ENCODE data around the gene CRAT.
"Not testable (repeated sequence)": the region's sequence is repeated elsewhere in the genome, so short reads cannot be mapped to it uniquely, and the experiment has no call there.

CRAT gene

DNA sequence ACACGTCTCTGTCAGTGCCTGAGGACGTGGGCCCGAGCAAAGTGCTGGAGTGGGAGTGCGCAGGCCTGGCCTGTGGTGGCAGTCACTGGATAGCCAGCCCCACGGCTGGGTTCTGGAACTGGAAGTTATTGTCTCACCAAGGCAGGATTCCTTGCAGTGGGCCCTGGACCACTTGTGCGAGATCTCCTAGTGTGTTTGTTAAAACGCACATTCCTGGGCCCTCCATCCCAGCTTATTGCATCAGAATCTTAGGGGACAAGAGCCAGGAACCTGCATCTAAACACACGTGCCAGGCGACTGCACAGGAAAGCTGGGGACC lies 27.5 kb upstream of the CRAT start:
- DNase-seq: no peak

GRCh38 chr9:129137292-129138143 lies 26.9 kb upstream of the CRAT start:
- no peak for DNase-seq

DNA sequence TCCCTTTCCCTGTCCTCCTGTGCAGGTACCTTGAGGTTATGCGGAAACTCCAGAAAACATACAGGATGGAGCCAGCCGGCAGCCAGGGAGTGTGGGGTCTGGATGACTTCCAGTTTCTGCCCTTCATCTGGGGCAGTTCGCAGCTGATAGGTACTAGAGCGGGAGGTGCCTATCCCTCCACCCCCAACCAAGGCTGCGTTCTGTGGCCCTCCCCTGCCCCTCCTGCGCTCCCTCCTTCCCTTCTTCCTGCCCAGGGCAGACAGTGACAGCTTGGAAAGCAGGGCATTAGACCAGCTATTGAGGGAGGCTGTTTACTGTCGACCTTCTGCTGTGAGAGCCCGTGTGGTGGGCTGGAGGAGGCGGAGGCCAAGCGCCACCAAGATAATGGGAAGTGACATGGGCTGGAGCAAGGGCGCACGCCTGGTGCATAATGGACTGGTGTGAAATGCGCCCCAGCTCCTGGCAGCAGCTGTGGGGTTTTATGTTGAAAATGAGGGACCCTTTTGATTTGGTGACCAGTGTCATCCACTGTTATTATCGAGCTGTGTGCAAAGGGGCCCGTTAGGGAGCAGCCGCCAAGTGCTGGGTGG lies 25.9 kb upstream of the CRAT start:
- no peak for DNase-seq

- no peak for DNase-seq
These were observed 24.9 kb upstream of the CRAT start for GRCh38 chr9:129135476-129135875.

DNA sequence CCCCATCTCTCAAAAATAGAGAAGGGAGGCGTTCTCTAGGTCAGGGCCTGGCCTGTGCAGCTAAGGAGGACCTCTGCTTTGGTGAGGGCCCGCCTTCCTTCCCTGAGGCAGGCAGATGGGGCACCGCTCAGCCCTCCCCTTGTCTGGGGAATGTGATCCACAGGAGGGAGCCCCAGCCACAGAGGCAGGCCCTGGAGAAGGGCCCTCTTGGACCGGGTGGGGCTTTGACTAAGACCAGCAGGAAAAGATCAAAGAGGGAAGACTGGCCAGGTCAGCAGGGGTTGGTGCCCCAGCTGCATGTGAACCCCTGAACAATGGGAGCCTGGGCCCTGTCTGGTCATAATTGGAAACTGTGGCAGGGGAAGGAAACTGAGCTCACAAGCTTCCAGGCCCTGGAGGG lies 22.5 kb upstream of the CRAT start:
- DNase-seq: no peak

DNA sequence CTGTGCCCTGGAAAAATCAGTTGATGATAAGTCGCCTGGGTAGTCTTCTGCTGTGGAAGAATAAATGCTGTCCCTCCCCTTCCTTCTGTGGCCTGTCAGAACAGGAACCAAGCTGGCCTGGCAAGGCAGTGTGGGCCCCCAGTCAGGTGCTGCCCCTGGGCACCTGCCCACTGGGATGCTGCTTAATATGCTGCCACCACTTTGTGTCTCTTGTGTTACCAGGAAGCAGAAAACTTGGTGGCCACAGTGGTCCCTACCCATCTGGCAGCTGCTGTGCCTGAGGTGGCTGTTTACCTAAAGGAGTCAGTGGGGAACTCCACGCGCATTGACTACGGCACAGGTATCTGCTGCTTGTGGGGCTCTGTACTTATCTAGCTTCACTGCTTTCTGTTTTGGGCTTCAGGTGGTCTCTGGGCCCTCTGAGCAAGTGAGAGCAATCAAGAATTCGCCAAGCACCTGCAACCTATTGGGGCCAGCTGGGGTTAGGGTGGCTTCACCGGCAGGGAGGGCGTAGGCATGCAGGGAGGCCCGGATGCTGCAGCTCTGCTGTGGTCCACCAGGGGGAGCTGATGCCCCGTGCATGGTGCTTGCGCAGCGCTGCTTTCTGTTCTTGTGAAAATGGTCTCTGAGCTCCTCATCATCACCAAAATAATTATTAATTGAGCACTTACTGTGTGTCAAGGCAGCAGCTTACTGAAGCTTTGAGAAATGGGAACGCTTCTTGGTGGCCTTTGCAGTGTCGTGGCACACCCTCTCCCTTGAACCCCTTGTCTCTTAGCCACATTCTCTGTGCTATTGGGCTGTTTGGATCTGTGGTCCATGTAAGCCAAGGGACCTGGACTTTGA lies 20.9 kb upstream of the CRAT start:
- DNase-seq: peak; percentile 78

- DNase-seq: no peak
These were observed 20.2 kb upstream of the CRAT start for GRCh38 chr9:129130791-129131190.

- DNase-seq: not testable (repeated sequence)
These were observed 19.7 kb upstream of the CRAT start for GRCh38 chr9:129130271-129130670.

GRCh38 chr9:129128689-129129088 lies 18.1 kb upstream of the CRAT start:
- no peak for DNase-seq

- no peak for DNase-seq
These were observed 16.4 kb upstream of the CRAT start for GRCh38 chr9:129126749-129127618.

DNA sequence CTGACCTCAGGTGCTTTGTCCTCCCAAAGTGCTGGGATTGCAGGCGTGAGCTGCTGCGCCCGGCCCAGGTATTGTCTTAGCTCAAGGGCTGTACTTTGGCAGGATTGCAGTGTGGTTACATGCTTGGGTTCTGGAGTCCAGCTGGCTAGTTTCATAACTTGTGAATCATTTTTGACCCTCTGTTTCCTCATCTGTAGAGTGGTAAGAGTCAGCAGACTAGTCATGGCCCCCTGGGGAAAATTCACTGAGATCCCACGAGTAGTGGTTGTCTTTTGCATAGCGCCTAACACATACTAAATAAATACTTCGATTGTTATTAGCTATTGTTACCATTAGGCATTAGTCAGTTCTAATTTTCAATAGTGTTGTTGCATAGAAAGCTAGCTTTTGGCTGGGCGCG lies 14.9 kb upstream of the CRAT start:
- DNase-seq: no peak

- no peak for DNase-seq
These were observed 14.0 kb upstream of the CRAT start for GRCh38 chr9:129124506-129125069.

DNA sequence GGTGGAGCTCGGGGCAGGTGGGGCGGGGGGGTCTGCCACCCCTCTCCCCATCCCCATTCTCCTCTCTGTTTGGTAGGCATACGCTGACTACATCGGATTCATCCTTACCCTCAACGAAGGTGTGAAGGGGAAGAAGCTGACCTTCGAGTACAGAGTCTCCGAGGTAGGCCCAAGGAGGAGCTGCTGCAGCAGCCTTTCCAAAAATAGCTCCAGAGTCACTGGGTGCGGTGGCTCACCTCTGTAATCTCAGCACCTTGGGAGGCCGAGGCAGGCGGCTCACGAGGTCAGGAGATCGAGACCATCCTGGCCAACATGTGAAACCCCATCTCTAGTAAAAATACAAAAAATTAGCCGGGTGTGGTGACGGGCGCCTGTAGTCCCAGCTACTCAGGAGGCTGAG lies 12.4 kb upstream of the CRAT start:
- not testable (repeated sequence) for DNase-seq

- no peak for DNase-seq
These were observed 11.5 kb upstream of the CRAT start for GRCh38 chr9:129122133-129122532.

DNA sequence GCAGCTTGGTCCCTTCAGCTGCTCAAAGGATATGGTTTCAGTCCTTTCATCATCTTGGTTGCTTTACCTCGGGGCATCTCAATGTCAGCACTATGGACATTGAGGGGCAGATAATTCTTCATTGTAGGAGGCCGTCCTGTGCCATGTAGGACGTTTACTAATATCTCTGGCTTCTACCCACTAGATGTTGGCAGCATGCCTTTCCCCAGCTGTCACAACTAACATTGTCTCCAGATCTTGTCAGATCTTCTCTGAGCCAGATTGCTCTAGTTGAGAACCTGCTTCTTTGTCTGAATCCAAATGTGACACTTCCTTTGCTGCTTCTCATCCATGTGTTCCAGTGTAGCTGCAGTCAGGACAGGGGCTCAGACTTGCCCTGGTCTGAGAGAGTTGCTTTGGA lies 10.9 kb upstream of the CRAT start:
- DNase-seq: no peak

GRCh38 chr9:129118799-129119198 lies 8.2 kb upstream of the CRAT start:
- DNase-seq: no peak

- no peak for DNase-seq
These were observed 3.2 kb upstream of the CRAT start for GRCh38 chr9:129113645-129114304.

GRCh38 chr9:129112526-129112925 lies 1.9 kb upstream of the CRAT start:
- not testable (repeated sequence) for DNase-seq

- peak; percentile 9 for DNase-seq
These were observed 1.0 kb upstream of the CRAT start for GRCh38 chr9:129111528-129112151.

GRCh38 chr9:129109952-129110739 lies 447 bp downstream of the CRAT start:
- no peak for DNase-seq

- no peak for DNase-seq
These were observed 1.1 kb downstream of the CRAT start for GRCh38 chr9:129109537-129109903.
